Mesendoderm (in vitro differentiated cells): ENCODE data around the gene NHLRC3.

Experiments
- DNase-seq: peaks from one replicate; pipeline ENCODE4 v3.0.0; 2013
- H2AK5ac ChIP-seq: 2 replicates; pipeline ENCODE4 v1.6.1; 2013; ENCODE audit warnings: low read length, inconsistent platforms
- H2BK120ac ChIP-seq: 2 replicates; pipeline ENCODE4 v1.6.1; 2013; ENCODE audit warnings: low read depth, mild to moderate bottlenecking, low read length, moderate library complexity, mixed read lengths
- H2BK15ac ChIP-seq: replicated peaks from 2 replicates; pipeline ENCODE4 v1.6.1; 2013; ENCODE audit warnings: low read depth, mild to moderate bottlenecking, moderate library complexity
- H2BK5ac ChIP-seq: 2 replicates; pipeline ENCODE4 v1.6.1; 2013; ENCODE audit warnings: low read length, inconsistent platforms
- H3K18ac ChIP-seq: 2 replicates; pipeline ENCODE4 v1.6.1; 2013; ENCODE audit warnings: mild to moderate bottlenecking, low read length, mixed read lengths
- H3K23ac ChIP-seq: one replicate; pipeline ENCODE4 v1.6.1; 2013; ENCODE audit warnings: low read length
- H3K27ac ChIP-seq: 2 replicates; pipeline ENCODE4 v1.5.1; 2013; ENCODE audit warnings: low read depth, mild to moderate bottlenecking, inconsistent platforms, low read length, moderate library complexity
- H3K27me3 ChIP-seq: 2 replicates; pipeline ENCODE4 v1.6.1; 2013; ENCODE audit warnings: low read length, control low read depth, mild to moderate bottlenecking, inconsistent platforms; ENCODE audit not compliant: insufficient read depth, poor library complexity
- H3K36me3 ChIP-seq: 2 replicates; pipeline ENCODE4 v1.6.1; 2013; ENCODE audit warnings: low read length, inconsistent platforms; ENCODE audit not compliant: control insufficient read depth, insufficient read depth
- H3K4ac ChIP-seq: one replicate; pipeline ENCODE4 v1.6.1; 2013; ENCODE audit warnings: low read depth, mild to moderate bottlenecking, low read length, moderate library complexity
- H3K4me1 ChIP-seq: 2 replicates; pipeline ENCODE4 v1.6.1; 2013; ENCODE audit warnings: low read depth, low read length, inconsistent platforms; ENCODE audit not compliant: control insufficient read depth
- H3K4me2 ChIP-seq: 2 replicates; pipeline ENCODE4 v1.6.1; 2013; ENCODE audit warnings: low read length
- H3K4me3 ChIP-seq: 2 replicates; pipeline ENCODE4 v1.5.1; 2013; ENCODE audit warnings: mild to moderate bottlenecking, low read length
- H3K56ac ChIP-seq: one replicate; pipeline ENCODE4 v1.6.1; 2013; ENCODE audit warnings: low read length
- H3K79me1 ChIP-seq: 2 replicates; pipeline ENCODE4 v1.6.1; 2013; ENCODE audit warnings: low read length, inconsistent platforms
- H3K79me2 ChIP-seq: 2 replicates; pipeline ENCODE4 v1.6.1; 2013; ENCODE audit warnings: mild to moderate bottlenecking, low read length; ENCODE audit not compliant: control insufficient read depth, insufficient read depth
- H3K9ac ChIP-seq: 2 replicates; pipeline ENCODE4 v1.6.1; 2013; ENCODE audit warnings: low read length, inconsistent platforms
- H4K5ac ChIP-seq: one replicate; pipeline ENCODE4 v1.6.1; 2013; ENCODE audit warnings: low read length
- H4K8ac ChIP-seq: one replicate; pipeline ENCODE4 v1.6.1; 2013; ENCODE audit warnings: low read depth, mild to moderate bottlenecking, control low read depth, low read length, moderate library complexity
- WGBS: extraction: QIAGEN DNeasy Blood & Tissue Kit; methylation state at CpG from one replicate; pipeline ENCODE4 v1.1.7; 2013; ENCODE audit warnings: low lambda C conversion rate, missing lambda C conversion rate; ENCODE audit not compliant: insufficient coverage; ENCODE audit errors: extremely low coverage; 5-methylcytosine and 5-hydroxymethylcytosine counted together

Gene NHLRC3

DNA sequence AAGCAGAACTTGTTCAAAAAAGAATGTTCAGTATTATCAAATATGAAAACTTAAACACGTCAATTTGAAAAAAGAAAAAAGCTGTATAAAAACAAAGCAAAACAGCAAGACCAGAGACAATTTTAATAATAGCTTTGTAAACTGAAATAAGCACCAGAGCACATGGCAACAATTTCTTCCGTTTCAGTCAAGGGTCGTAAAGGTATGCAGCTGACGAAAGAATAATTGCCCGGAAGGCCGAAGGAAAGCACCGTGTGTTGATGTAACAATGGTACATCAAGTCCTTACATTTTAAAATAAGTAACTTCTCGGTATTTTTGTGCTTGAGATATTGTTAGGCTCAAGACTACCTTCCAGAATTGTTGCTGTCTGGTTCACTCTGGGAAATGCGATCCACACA, 2.0 kb upstream of the NHLRC3 start:
- no peak overlapping the region for H2BK120ac ChIP-seq
- H3K27me3 ChIP-seq, result no peaks in the 10 kb centered on the region
- peak overlapping the region; percentile 78 for H3K4me3 ChIP-seq
- no CpG with 5 or more reads among the region's 9 CpGs for WGBS
- H3K18ac ChIP-seq, result no peak overlapping the region
- H2AK5ac ChIP-seq, result no peak overlapping the region
- H3K4me2 ChIP-seq, result peak overlapping the region; percentile 83
- H3K56ac ChIP-seq, result peak overlapping the region; percentile 59
- H3K4me1 ChIP-seq, result peaks cover 6% of the 10 kb centered on the region
- no peak overlapping the region for H3K27ac ChIP-seq
- H4K8ac ChIP-seq, result no peak overlapping the region
- H3K36me3 ChIP-seq, result no peaks in the 10 kb centered on the region
- H3K79me1 ChIP-seq, result peaks cover 2% of the 10 kb centered on the region
- H4K5ac ChIP-seq, result no peak overlapping the region
- peak; percentile 48 for DNase-seq
- H3K4ac ChIP-seq, result peak overlapping the region; percentile 36
- H2BK15ac ChIP-seq, result no peak overlapping the region
- H3K79me2 ChIP-seq, result peaks cover 44% of the 10 kb centered on the region
- no peak overlapping the region for H2BK5ac ChIP-seq
- peak overlapping the region; percentile 3 for H3K23ac ChIP-seq
- H3K9ac ChIP-seq, result peak overlapping the region; percentile 46

- Histone ChIP-seq H3K23ac (no peak overlapping the region), H2BK15ac (no peak overlapping the region), H3K79me2 (peaks cover 37% of the 10 kb centered on the region), H3K4ac (peak overlapping the region; percentile 97), H3K79me1 (peaks cover 2% of the 10 kb centered on the region), H3K9ac (peak overlapping the region; percentile 46), H3K18ac (peak overlapping the region; percentile 94), H2BK120ac (peak overlapping the region; percentile 52), H3K27ac (peak overlapping the region; percentile 24), H3K4me3 (peak overlapping the region; percentile 78), H3K36me3 (no peaks in the 10 kb centered on the region), H3K4me2 (peak overlapping the region; percentile 83), H2BK5ac (no peak overlapping the region), H3K56ac (peak overlapping the region; percentile 59), H3K27me3 (no peaks in the 10 kb centered on the region), H4K5ac (no peak overlapping the region), H2AK5ac (no peak overlapping the region), H3K4me1 (peaks cover 6% of the 10 kb centered on the region), H4K8ac (no peak overlapping the region)
- no CpG with 5 or more reads among the region's 39 CpGs for WGBS
- DNase-seq, result no peak
Measured at GRCh38 chr13:39037410-39037879, 811 bp upstream of the NHLRC3 start.

DNA sequence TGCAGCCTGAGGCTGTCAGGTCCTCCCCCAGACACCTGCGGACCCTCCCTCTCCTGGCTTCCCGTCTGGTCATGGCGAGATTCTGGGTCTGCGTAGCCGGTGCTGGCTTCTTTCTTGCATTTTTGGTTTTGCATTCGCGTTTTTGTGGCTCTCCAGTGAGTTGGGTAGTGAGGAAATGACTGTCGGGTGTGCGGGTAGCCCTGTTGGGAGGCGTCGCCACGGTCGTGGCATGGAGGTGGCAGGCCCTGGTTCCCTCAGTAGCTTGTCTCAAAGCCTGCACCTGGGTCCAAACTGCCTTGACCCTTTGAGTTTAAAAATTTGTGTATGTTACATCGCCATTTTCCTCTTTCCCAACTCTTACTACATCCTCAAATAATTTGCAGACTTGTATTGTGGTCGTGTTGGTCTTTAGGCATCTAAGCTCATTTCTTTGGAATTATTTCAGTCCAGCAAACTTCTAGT, 344 bp downstream of the NHLRC3 start:
- no peak overlapping the region for H3K27ac ChIP-seq
- no CpG with 5 or more reads among the region's 15 CpGs for WGBS
- no peak overlapping the region for H2BK5ac ChIP-seq
- peak overlapping the region; percentile 3 for H3K23ac ChIP-seq
- no peak for DNase-seq
- H3K4ac ChIP-seq, result no peak overlapping the region
- H3K36me3 ChIP-seq, result no peaks in the 10 kb centered on the region
- peaks cover 35% of the 10 kb centered on the region for H3K79me2 ChIP-seq
- H3K27me3 ChIP-seq, result no peaks in the 10 kb centered on the region
- peak overlapping the region; percentile 78 for H3K4me3 ChIP-seq
- no peak overlapping the region for H2BK120ac ChIP-seq
- H3K4me1 ChIP-seq, result peaks cover 6% of the 10 kb centered on the region
- no peak overlapping the region for H4K5ac ChIP-seq
- no peak overlapping the region for H4K8ac ChIP-seq
- no peak overlapping the region for H3K18ac ChIP-seq
- no peak overlapping the region for H2AK5ac ChIP-seq
- H3K56ac ChIP-seq, result peak overlapping the region; percentile 59
- peaks cover 2% of the 10 kb centered on the region for H3K79me1 ChIP-seq
- H3K9ac ChIP-seq, result peak overlapping the region; percentile 84
- H3K4me2 ChIP-seq, result peak overlapping the region; percentile 95
- H2BK15ac ChIP-seq, result no peak overlapping the region

- Histone ChIP-seq H3K4me1 (peaks cover 6% of the 10 kb centered on the region), H3K27me3 (no peaks in the 10 kb centered on the region), H3K27ac (no peak overlapping the region), H3K9ac (no peak overlapping the region), H3K4me2 (no peak overlapping the region), H3K23ac (no peak overlapping the region), H2BK5ac (no peak overlapping the region), H3K36me3 (no peaks in the 10 kb centered on the region), H4K5ac (no peak overlapping the region), H3K4ac (no peak overlapping the region), H3K18ac (no peak overlapping the region), H4K8ac (no peak overlapping the region), H3K4me3 (no peak overlapping the region), H2AK5ac (no peak overlapping the region), H2BK15ac (no peak overlapping the region), H3K79me1 (peaks cover 2% of the 10 kb centered on the region), H3K79me2 (peaks cover 33% of the 10 kb centered on the region), H3K56ac (no peak overlapping the region), H2BK120ac (no peak overlapping the region)
- DNase-seq, result no peak
- WGBS, result 100% methylated on average over 1 of the region's 7 CpGs
Measured at GRCh38 chr13:39039041-39039440, 785 bp downstream of the NHLRC3 start.

DNA sequence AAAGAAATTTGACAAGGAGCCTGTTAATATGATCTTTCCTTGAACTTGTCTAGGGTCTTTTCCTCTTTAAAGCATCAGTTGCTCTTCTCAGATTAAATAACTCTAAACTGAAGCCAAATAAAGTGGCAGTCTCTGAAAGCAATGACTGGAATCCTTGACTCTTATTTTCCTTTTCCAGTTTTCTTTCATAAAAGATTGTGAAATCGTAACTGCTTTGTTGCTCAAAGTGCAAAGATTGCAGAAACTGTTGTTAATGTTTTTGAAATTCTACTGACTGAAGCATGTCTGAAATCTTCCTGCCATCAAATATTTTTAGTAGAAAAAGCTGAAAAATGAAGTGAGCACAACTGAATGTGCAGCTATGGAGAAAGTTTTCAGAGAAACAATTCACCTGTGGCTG, 1.9 kb downstream of the NHLRC3 start:
- no peak overlapping the region for H2BK15ac ChIP-seq
- no peak overlapping the region for H3K4me3 ChIP-seq
- peaks cover 2% of the 10 kb centered on the region for H3K4me1 ChIP-seq
- no peak overlapping the region for H4K5ac ChIP-seq
- no peak overlapping the region for H3K4me2 ChIP-seq
- H3K9ac ChIP-seq, result no peak overlapping the region
- H3K79me1 ChIP-seq, result peaks cover 2% of the 10 kb centered on the region
- H3K4ac ChIP-seq, result no peak overlapping the region
- peaks cover 23% of the 10 kb centered on the region for H3K79me2 ChIP-seq
- no peak overlapping the region for H2BK120ac ChIP-seq
- no peak overlapping the region for H3K27ac ChIP-seq
- no peak for DNase-seq
- no peaks in the 10 kb centered on the region for H3K36me3 ChIP-seq
- no peak overlapping the region for H3K18ac ChIP-seq
- no peak overlapping the region for H3K56ac ChIP-seq
- H2BK5ac ChIP-seq, result no peak overlapping the region
- no peak overlapping the region for H3K23ac ChIP-seq
- WGBS, result no CpG with 5 or more reads among the region's 1 CpG
- no peaks in the 10 kb centered on the region for H3K27me3 ChIP-seq
- H4K8ac ChIP-seq, result no peak overlapping the region
- no peak overlapping the region for H2AK5ac ChIP-seq

DNA sequence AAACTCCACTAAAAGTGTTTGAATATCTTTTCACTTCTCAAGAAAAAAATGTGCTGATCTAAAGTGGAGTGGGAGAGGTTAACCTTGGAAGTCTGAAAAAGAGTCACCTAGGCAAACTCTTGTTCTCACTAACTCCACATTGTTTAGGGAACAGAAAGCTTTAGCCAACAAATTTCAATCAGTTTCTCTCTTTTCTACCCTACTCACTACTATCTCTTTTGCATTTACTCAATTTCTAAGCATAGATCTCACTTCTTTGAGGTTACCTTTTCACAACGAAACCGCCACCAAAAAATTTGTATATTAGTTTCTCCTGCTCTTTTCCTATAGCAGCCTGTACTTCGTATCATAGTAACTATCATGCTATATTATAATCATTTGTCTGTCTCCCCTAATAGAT, 6.3 kb downstream of the NHLRC3 start:
- no CpG with 5 or more reads among the region's 3 CpGs for WGBS
- H3K79me2 ChIP-seq, result no peaks in the 10 kb centered on the region
- no peak for DNase-seq

More for the DNA sequence above, 6.3 kb downstream of the NHLRC3 start:
- no peak overlapping the region for H3K4me3 ChIP-seq
- no peak overlapping the region for H4K8ac ChIP-seq
- no peak overlapping the region for H3K4me2 ChIP-seq
- peaks cover 4% of the 10 kb centered on the region for H3K4me1 ChIP-seq
- H3K79me1 ChIP-seq, result no peaks in the 10 kb centered on the region
- no peak overlapping the region for H3K9ac ChIP-seq
- no peaks in the 10 kb centered on the region for H3K36me3 ChIP-seq
- H3K27me3 ChIP-seq, result no peaks in the 10 kb centered on the region
- H2AK5ac ChIP-seq, result no peak overlapping the region
- H2BK15ac ChIP-seq, result no peak overlapping the region
- no peak overlapping the region for H3K18ac ChIP-seq
- H3K56ac ChIP-seq, result no peak overlapping the region
- H3K4ac ChIP-seq, result no peak overlapping the region
- H4K5ac ChIP-seq, result no peak overlapping the region
- H2BK5ac ChIP-seq, result no peak overlapping the region
- no peak overlapping the region for H2BK120ac ChIP-seq
- no peak overlapping the region for H3K23ac ChIP-seq
- no peak overlapping the region for H3K27ac ChIP-seq
